DMS114 treated with DMSO at 0.1 percent for 48 hours (cell line): Measurements from ENCODE around the gene CRX.
A peak's percentile ranks its signal among the peaks of the same experiment; 100 is the strongest.
"Not testable (repeated sequence)": the region's sequence is repeated elsewhere in the genome, so short reads cannot be mapped to it uniquely, and the experiment has no call there.

Experiments
- DNase-seq: peaks from one replicate; lab custom pipeline; 2025; ENCODE audit not compliant: unreplicated experiment; lab: John Stamatoyannopoulos, UW

The CRX gene

DNA sequence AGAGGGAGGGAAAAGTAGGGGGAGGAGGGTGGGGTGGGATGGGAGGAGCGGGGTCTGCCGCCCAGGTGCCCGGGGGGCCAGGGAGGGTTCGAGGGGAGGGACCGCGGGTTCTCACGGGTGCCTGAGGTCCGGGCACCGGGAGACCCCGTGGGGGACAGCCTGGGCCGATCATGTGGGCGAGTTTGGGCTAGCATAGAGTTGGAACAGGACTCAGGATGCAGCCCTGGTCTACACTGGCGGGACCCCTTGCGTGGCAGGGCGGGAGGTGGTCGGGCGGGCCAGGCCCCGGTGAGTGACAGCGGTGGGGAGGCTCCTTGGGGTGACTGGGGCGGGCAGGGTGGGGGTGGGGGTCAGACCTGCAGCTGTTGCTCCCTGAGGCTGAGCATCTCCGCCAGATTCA, 18.6 kb upstream of the CRX start:
- not testable (repeated sequence) for DNase-seq

DNA sequence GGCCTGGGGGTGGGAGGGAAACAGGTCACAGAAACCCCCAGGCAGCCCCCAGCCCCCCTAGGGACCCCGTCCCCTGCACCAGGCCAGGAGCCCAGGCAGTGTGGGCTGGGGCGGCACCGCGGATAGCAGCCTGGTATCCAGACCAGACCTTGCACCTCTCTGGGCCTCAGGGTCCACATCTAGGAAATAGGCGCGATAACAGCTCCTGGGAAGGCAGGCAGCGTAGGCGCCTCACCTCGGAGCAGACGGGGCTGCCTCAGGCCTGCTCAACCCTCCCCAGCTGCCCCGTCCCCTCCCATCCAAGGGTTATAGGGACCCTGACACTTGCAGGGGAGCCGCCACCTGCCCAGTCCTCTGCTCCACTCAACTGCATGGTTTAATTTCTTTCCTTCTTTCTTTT, 18.1 kb upstream of the CRX start:
- DNase-seq: not testable (repeated sequence)

DNA sequence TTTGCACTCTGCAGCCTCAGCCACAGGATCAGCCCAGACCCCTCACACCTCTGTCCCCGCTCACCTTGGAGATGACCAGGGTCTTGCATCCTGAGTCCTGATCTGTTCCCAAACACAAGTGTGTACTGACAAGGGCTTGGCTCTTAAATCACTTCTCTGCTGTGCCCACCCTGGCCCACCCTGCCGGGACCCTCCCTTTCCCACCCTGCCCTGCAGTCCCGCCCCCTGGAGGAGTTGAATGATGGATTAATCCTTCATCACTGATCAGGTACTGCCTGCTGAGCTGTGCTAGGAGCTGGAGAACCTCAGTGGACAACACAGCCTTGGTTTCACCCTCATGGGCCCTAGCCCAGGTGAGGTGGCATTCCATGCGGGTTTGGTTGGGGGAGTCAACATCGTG, 17.3 kb upstream of the CRX start, which contains the start of gene TPRX1:
TPRX1 (minus strand) TSS at position 101 of the 400 bp plus-strand sequence; CDS start at position 89, 12 bp downstream.
- not testable (repeated sequence) for DNase-seq

DNA sequence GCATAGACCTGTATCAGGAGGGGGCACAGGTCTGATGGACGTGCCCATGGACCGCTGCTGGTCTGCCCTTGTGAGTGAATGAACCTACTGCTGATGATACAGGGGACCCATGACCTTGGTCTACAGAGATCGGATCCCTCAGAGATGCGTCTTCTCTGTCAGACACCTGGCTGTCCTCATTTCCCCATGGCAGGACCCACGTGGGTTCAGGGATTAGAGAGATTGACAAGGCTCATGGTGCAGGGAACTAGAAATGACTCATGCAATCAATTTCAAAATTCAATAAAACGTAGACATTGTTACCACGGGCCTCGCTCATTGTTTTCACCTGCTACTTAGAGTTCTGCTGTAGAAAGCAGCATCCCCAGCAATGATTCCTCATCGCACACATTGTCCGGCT, 16.4 kb upstream of the CRX start:
- no peak for DNase-seq

DNA sequence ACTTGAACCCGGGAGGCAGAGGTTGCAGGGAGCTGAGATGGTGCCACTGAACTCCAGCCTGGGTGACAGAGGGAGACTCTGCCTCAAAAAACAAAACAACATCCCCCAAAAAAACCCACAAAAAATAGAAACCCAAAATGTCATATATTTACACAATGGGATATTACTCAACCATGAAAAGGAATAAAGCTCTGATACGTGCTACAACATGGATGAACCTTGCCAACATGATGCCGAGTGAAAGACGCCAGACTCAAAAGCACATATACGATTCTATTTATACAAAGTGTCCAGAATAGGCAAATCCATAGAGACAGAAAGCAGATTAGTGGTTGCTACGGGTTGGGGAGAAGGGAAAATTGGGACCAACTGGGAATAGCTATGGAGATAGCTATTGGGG, 15.3 kb upstream of the CRX start:
- DNase-seq: no peak

DNA sequence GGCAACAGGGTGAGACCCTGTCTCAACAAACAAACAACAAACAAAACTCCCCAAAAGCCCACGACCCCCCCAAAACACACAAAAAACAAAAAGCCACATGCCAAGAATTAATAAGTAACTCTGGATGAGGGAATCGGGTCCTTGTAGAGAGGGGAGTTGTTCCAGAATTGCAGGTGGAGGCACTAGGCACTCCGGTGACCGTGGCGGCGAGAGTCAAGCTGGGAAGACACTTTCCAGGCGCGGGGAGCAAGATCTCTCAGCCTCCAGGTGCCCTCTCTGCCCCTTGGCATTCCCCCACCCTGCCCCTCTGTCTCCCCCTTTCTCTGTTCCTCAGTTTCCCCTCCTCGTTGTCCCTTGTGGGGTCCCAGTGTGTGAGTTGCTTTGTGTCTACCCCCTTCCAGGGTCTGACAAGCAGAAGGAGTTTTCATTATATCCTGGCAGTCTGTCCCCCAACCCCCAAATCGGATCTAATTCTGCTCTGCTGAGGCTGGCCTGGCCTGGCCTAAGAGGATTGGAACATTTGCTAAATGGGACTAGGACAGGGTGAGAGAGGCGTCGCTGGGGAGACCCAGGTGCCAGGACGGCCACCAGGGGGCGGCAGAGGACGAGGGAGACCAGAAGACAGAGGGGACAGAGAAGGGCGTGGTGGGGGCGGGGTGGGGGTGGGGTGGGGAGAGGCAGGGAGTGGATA, 8.3 kb upstream of the CRX start:
- peak; percentile 30 for DNase-seq

DNA sequence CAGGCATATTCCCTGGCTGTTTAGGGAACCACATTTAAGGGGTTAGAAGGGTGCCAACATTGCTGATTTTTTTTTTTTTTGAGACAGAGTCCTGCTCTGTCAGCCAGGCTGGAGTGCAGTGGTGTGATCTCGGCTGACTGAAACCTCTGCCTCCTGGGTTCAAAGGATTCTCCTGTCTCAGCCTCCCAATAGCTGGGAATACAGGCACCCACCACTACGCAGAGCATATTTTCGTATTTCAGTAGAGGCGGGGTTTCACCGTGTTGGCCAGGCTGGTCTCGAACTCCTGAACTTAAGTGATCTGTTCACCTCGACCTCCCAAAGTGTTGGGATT, 7.8 kb upstream of the CRX start:
- DNase-seq: no peak

DNA sequence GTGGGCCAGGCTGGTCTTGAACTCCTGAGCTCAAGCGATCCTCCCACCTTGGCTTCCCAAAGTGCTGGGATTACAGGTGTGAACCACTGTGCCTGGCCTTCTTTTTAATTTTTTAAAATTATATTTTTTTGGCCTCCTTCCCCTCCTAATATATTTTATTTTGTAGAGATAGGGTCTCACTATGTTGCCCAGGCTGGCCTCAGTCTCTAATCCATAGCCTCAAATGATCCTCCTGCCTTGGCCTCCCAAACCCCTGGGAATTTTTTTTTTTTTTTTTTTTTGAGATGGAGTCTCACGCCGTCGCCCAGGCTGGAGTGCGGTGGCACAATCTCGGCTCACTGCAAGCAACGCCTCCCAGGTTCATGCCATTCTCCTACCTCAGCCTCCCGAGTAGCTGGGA, 5.5 kb upstream of the CRX start:
- not testable (repeated sequence) for DNase-seq

DNA sequence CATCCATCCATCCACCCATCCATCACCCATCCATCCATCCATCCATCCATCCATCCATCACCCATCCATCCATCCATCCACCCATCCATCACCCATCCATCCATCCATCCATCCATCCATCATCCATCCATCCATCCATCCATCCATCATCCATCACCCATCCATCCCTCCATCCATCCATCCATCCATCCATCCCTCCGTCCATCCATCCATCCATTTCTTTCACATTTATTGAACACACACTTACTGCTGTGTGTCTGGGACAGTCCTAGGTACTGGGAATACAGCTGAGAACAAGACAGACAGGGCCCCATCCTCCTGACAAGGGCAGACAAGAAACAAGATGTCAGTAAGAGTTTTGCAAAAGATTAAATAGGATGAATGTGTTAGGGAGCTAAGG, 3.5 kb upstream of the CRX start:
- not testable (repeated sequence) for DNase-seq

DNA sequence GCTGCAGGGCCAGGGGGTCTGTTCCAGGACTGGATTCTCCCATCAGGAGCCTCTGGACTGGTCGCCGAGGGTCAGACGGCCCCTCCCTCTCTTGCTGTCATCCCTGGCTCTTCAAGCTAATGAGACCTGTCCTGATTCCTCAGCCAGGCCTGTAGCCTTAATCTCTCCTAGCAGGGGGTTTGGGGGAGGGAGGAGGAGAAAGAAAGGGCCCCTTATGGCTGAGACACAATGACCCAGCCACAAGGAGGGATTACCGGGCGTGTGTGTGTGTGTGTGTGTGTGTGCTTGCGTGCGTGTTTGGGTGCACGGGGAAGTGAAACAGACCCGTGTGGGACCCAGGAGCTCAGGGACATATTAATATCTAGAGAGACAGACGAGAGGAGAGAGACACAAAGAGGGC, 1.9 kb upstream of the CRX start:
- DNase-seq: no peak

DNA sequence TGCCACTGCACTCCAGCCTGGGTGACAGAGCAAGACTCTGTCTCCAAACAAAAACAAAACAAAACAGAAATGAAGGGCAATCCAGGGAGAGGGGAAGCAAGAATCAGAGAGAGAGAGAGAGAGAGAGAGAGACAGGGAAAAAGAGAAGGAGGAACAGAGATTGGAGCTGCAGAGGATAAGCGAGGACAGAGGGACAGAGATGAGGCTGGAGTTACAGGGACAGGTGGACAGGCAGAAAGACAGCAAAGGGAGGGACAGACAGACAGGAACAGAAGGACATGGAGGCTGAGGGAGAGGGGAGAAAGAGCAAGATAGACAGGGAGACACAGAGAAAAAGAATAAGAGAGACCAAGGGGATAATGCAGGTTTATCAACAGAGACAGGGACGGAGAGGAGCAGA, 1.3 kb upstream of the CRX start:
- no peak for DNase-seq

DNA sequence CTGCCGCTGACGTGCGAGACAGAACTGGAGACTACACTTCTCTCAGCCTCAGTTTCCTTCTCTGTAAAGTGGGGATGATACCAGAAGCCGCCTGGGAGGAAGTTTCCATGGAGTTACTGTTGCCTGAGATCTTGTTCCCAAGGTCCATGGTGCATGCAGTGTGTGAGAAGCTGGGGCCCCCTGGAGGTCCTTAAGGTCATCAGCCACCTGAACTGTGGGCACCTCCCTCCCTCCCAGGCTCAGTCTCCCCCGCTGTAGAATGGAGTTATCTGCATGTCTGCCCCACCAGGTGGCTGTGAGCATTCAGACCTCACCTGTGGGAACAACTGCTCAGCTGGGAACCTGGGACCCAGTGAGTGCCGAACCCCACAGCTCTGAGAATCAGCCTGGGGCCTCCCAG, 2.7 kb downstream of the CRX start:
- no peak for DNase-seq

DNA sequence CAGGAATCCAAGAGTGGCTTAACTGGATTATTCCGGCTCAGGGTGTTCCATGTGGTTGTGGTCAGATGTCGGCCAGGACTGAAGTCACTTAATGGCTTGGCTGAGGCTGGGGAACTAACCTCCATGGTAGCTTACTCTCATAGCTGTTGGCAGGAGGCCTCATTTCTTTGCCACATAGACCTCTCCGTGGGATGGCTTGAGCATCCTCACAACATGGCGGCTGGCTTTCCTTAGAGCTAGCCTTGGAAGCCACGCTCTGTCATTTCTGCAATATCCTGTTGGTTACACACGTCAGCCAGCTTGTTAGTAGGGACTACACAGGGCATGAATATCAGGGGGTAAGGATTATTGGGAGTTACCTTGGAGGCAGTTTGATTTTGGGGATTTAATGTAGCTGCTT, 5.1 kb downstream of the CRX start:
- DNase-seq: no peak

DNA sequence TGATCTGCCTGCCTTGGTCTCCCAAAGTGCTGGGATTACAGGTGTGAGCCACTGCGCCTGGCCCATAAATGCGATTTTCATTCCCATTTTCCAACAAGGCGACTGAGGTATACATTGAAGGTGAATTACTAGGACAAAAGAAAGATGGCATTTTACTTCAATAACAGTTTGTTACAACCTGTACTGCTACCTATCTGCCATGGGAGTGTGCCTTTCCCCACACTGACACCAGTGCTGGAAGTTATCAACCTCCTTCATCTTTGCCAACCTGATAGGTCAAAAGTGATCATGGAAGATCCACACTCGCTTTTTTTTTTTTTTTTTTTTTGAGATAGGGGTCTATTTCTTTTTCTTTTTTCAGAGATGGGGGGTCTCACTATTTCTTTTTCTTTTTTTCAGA, 11.0 kb downstream of the CRX start:
- DNase-seq: no peak

DNA sequence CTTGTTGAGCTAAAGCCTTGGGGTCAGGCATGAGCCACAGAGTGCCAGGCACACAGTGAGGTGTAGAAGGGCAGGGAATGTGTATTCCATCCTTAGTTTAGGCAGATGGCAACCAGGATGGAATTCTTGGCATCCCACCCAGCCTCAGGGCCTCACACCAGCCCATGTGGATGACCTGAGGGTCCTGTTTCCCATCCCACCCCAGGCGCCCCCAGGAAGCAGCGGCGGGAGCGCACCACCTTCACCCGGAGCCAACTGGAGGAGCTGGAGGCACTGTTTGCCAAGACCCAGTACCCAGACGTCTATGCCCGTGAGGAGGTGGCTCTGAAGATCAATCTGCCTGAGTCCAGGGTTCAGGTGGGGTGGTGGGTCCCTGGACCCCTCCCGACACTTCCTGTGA, 14.3 kb downstream of the CRX start:
- DNase-seq: no peak

DNA sequence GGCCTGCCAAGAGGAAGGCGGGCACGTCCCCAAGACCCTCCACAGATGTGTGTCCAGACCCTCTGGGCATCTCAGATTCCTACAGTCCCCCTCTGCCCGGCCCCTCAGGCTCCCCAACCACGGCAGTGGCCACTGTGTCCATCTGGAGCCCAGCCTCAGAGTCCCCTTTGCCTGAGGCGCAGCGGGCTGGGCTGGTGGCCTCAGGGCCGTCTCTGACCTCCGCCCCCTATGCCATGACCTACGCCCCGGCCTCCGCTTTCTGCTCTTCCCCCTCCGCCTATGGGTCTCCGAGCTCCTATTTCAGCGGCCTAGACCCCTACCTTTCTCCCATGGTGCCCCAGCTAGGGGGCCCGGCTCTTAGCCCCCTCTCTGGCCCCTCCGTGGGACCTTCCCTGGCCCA, 17.7 kb downstream of the CRX start:
- DNase-seq: no peak

DNA sequence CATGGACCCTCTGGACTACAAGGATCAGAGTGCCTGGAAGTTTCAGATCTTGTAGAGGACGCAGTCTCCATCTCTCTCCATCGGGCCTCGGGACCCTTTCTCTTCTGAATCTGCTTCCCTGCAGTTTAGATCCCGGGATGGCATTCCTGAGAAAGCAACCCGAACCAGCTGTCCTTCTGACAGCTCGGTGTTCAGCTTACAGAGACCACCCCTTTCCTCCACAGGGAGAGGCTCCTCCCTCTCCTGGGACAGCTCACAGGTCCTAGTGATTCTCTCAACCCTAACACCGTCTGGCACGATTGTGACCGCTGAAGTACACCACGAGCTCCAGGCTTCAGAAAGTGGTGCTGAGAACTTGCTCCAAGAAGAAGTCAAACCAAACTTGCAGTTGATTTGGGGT, 18.2 kb downstream of the CRX start:
- DNase-seq: no peak

DNA sequence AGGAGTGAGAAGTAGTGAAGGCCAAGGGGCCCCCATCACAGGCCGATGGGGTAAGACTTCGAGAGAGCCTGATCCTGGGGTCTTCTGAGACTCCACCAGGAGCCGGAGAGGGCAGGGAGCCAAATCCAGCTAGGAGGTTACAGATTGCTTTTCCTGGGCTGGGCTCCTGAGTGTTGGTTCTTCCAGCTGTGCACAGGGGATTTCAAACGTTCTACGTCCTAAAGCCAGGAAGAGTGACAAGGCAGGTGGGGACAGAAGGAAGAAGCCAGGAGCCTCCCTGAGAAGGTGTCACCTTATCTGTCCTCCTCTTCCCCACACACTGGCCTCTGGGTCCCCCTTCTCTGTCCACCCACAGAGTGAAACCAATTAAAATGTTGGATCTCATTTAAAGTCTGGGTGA, 21.2 kb downstream of the CRX start:
- DNase-seq: no peak

DNA sequence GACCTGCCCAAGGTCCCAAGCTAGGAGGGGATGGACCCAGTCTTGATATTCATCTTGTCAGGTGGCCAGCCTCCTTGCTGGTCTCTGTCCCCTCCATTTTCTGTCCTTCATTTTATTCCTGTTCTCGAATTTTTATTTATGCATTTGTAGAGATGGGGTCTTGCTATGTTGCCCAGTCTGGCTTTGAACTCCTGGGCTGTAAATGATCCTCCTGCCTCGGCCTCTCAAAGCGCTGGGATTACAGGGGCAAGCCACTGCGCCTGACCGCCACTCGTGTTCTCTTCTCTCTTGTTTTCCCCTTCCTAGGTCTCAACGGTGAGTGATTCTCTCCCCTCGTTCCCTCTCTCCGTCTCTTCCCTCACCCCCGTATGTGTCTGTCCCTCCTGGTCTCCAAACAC, 26.7 kb downstream of the CRX start:
- no peak for DNase-seq

DNA sequence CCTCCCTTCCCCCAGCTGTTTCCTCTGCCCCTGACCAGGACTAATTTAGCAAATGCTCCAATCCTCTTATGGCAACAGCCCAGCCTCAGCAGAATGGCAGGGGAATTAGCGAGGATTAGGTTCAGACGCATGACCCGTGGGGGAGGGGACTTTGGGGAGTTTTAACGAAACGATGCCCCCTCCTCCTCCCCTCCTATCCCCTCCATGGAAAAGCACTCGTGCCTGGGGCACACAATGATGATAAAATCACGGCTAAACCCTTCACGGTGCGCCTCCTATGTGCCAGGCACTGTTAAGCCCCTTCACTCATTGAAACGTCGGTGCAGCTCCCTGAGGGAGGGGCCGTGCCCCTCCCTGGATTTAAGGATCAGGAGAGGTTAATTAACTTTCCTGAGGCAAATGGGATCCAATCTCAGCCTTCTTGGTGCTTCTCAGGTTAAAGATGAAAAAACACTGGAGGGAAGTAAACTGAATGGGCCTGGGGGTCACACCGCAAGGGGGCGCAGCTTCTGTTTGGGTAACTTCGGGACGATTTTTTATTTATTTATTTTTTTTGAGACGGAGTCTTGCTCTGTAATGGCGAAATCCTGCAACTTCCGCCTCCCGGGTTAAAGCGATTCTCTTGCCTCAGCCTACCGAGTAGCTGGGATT, 27.2 kb downstream of the CRX start:
- no peak for DNase-seq

DNA sequence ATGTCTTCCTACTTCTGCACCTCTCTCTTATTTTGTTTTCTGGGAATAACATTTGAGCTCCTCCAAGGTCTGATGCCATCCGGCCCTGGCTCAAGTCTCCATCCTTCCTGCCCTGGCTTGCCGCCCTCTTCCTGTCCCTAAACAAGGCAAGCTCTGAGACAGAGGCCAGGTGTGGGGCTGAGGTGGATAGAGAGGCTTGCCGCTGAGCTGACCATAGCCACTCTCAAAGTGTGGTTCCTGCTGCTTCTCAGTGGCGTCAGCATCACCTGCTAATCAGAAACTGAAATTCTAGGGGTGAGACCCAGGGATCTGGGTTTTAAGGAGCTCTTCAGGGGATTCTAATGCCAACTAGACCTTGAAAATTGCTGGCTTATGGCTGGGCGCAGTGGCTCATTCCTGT, 31.3 kb downstream of the CRX start:
- no peak for DNase-seq

DNA sequence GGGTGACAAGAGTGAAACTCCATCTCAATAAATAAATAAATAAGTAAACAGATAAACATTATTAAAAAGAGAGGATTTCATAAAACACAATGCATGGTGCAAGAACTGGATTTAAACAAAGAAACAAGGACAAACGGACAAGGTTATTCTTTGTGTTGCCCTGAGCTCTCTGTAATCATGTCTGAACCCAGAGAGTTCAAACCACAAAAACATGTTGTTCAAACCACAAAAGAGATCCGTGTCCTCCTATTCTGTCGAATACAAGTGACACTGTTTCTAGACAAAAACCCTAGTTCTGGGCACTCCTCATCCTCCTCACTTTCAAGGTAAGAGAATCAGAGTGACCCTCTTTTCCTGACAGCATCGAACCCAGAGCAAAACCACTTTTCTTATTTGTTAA, 32.7 kb downstream of the CRX start:
- no peak for DNase-seq

DNA sequence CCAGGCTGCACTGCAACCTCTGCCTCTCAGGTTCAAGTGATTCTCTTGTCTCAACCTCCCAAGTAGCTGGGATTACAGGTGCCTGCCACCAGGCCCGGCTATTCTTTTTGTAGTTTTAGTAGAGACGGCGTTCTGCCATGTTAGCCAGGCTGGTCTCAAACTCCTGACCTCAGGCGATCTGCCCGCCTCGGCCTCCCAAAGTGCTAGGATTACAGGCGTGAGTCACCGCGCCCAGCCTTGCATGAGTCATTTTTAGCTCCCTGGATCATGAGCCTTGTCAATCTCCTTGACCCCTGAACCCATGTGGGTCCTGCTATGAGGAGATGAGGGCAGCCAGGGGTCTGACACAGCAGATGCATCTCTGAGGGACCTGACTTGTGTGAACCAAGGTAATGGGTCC, 36.5 kb downstream of the CRX start:
- DNase-seq: not testable (repeated sequence)
